GM20431 (cell line): Measurements from ENCODE around the gene CIB2.

ENCODE experiments used
- in situ Hi-C: fragments of 300-500 bp; cut with MseI, MboI; formaldehyde crosslinking; loops from one replicate; pipeline ENCODE4 v1.15.0; 2020; ENCODE audit warnings: low sequenced_read_pairs; ENCODE audit not compliant: unreplicated experiment

CIB2 gene

DNA sequence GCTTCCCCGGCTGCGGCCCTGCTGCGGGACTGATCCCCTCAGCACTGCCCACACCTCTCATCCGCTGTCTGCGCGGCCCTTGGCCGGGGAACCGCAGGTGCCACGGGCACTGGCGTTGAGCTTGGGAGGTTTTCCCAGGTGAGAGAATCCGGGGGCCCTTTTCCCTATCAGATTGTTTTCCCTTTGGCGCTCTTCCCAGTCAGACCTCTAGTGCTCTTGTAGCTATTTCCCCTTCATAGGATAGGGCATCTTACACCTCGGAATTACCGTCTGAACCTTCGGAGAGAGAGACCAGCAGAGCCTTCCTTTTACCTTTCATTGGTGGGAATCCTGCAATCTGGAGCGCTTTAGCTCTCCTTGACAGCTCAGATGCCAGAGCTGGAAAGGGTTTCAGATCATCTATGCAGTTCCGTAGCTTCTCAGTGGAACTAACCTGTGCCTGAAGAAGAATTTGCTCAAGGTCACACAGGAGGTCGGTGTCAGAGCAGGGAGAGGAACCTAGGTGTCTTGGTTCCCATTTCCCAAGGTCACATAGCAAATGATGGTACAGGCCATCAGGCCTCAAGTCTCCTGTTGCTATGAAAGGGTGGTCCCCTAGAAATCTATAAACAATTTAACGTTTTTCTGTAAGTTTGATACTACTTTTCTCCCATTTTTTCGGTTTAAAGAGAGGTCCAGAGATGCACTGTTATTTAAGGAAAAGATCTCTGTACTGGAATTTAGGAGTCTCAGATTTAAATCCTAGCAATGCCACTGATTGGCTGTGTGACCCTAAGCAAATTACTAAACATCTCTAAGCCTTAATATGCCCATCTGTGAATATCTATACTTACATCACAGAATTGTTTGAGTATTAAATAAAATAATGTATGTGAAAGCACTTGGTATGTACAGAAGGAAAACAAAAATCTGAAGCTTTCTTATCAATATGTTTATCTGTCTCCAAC is 18.8 kb upstream of the CIB2 start:
- in situ Hi-C loops, result no loop called here

DNA sequence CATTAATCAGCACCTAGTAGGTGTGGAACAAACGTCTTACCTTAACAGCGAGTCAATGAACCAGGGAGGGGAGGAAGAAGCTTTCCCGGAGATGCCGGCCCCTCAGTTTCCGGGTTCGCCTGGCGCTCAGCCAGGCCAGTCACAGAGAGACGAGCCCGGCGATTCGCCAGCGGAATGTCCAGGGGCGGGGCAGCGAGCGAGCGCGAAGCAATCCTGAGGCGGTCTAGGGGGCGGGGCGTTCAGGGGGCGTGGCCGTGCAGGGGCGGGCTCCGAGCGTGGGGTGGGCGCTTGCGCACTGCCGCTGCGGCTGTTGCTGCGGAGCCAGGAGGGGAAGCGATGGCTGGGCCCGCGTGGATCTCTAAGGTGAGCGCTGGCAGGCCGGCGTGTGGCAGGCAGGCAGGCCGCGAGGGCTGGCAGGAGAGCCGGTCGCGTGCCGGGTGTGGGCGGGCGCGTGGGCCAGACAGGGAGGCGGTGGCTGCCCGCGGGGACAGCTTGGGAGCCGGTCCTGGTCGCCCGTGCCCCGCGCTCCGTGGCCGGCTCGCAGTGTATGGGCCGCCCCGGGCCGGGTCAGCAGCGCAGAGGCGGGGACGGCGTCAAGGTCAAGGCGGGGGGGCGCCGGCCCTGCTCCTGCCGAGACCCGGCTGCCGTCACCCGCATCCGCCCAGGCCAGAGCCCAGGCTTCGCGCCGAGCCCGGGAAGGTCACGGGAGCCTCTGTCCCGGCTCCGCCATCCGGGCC is 18.0 kb upstream of the CIB2 start, which contains the start of gene IDH3A:
IDH3A (plus strand) TSS at position 295 of the 737 bp plus-strand sequence; CDS start at position 337, 42 bp downstream.
- in situ Hi-C loops, result no loop called here

DNA sequence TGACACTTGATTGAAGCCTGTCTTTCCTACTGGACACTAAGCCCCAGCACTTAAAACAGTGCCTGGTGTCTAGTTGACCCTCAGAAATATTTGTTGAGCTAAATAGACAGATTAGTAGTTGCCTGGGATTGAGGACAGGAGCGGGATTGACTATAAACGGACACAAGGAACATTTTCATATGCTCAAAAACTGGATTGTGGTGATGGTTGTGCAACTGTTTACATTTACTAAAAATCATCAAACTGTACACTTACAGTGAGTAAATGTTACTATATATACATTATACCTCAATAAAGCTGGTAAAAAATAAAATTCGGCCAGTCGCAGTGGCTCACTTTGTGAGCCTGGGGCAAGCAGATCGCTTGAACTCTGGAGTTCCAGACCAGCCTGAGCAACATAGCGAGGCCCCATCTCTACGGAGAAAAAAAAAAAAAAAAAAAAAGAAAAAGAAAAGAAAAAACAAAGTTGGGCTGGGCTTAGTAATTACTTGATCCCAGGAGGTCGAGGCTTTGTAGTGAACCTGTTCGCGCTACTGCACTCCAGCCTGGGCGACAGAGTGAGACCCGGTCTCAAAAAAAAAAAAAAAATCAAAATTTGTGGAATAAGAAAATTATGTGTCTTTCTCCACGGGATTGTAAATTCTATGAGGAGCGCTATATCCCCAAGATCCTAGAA is 17.3 kb upstream of the CIB2 start:
- in situ Hi-C loops, result no loop called here

DNA sequence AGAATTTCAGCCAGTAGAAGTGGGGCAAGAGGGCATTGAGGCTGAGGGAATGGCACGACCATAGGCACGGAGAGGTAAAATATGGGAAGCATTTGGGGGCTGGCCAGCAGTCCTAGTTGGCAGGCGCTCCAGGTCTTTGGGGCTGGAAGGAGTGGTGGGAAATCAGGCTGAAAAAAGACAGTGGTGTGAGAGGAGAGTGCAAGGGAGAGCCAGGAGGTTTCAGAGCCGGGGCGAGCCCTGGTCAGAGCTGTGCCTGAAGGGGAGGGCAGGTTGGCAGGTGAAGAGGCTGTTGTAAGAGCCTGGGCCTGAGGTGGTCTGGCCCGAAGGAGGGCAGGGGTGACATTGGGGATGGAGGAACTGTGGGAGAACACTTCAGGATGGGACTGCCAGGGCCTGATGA is 16.3 kb upstream of the CIB2 start:
- in situ Hi-C loops, result no loop called here

DNA sequence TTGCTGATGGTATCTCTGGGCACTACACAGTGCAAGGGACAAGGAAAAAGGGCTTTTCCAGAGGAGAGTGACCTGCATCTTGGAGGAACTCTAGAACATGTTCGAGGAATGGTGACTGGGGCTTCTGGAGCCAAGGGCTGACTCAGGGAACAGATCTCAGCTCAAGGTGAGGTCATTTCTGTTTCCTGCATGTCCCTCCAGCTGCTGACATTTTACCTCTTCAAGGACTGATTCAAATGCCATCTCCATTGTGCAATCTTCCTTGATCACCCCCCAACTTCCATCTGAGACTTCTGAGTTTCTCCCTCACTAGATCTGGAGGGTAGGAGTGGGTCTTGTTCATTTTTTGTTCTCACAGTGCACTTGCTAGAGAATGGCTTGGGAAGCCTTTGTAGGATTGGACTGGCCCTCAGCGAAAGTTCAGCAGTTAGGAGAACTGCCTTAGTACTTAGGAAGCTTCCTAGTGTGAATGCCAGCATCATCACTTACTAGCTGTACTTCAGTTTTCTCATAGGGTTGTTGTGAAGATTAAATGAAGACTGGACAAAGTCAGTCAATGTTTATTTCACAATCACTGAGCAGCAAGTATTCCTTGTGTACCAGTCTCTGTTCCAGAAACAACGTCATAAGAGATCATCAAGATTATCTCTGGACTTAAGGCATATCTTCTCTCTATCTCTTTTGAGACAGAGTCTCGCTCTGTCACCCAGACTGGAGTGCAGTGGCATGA is 15.3 kb upstream of the CIB2 start:
- in situ Hi-C loops, result no loop called here

DNA sequence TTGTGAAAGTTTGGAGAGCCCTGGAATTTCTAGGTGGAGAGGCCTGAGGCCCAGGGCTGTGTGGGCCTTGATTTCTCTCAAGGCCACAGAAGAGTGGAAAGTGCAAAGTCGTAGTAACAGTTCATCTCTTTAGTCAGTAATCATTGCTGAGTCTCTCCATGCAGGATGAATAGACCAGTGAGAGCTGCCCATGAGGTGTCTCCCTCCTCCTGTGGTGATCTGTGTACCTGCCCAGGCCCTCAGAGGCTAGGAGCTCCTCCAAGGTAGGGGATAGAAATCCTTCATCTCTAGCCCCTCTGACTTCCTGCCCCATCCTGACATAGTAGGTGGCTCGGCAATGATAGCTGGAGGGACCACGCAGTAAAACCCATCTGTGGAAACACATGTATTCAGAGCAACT is 11.1 kb upstream of the CIB2 start:
- in situ Hi-C loops, result no loop called here

DNA sequence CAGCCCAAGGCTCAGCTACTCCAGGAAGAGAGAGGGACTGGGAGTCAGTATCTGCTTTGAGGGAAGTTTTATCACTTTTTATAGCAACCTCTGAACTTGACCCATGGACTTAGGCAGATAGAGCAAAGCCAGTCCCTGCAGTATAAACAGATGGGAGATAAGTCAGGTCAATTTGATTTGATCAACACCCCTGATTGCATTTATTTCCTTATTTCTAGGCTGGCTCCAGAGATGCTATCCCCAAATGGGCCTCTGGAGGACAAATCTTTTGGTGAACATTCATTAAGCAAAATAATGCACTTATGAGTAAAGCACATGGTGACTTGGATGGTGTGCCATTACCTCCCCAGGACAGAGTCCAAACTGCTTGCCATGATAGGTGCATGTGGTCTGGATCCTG is 9.0 kb upstream of the CIB2 start:
- in situ Hi-C loops, result no loop called here

DNA sequence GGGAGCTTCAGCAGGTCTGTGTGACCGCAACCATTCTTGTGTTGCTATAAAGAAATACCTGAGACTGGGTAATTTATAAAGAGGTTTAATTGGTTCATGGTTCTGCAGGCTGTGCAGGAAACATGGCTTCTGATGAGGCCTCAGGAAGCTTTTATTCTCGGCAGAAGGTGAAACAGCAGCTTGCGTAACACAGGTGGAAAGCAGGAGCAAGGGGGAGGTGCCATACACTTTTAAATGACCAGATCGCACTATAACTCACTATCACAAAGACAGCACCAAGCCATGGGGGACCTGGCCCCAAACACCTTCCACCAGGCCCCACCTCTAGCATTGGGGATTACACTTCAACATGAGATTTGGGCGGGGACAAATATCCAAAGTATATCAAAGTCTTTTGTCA is 8.3 kb upstream of the CIB2 start:
- in situ Hi-C loops, result loop anchor here (10.0 kb wide), 1 partner anchor 55 kb away; no protein-coding TSS in a partner anchor

DNA sequence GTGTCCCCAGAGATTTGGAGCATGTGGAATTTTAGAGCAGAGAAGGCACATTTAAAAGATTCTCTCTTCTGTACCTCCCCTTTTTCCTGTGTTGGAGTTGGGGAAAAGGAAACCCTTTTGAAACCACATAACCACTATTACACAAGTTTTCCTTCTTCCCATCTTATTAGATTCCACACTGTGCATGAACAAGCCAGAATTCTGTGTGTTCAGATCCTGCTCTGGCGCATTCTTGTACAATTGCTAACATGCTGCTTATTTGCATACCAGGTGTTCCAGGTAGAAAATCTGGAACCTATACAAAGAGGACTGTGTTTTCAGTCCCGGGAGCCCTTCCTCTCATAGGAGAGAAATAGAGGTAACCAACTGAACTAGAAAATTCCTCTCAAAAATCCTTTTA is 2.6 kb upstream of the CIB2 start:
- in situ Hi-C loops, result loop anchor here (10.0 kb wide), 1 partner anchor 61 kb away; no protein-coding TSS in a partner anchor

DNA sequence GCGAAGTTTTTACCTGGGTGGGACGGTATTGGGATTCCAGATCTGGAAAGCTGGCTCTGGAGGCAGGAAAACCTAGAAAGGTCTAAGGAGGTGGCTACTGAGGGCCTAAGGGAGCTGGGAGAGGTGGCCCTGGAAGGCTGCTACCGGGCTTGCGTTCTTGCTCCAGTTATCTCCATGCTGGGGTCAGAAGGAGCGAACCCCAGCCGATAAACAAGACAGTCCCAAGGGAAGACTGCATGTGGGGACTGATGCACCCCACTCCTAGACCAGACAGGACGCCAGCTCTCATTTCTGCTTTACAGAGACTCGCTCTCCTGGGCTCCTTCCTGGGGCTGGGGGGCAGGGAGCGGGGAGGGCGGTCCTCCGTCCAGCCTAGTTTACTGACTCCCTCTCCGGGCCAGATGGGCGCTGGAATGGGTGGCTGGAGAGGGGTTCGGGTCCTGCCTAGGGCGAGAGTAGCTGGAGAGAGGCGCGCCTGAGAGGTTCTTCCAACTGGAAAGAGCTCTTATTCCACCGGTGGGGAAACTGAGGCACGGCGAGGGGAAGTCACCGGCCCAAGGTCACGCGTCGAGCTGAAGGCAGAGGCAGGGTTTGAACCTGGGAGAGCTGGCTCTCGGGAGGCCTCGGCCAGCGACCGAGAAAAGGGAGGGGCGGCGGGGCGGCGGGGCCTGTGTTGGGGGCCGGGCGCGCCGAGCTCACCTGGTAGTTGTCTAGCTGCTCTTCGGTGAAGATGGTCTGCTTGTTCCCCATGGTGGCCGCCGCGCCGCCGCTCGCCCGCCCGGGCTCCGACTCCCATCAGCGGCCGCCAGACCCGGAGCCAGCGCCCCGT is 565 bp downstream of the CIB2 start:
- in situ Hi-C loops, result loop anchor here (10.0 kb wide), 1 partner anchor 64 kb away; no protein-coding TSS in a partner anchor

DNA sequence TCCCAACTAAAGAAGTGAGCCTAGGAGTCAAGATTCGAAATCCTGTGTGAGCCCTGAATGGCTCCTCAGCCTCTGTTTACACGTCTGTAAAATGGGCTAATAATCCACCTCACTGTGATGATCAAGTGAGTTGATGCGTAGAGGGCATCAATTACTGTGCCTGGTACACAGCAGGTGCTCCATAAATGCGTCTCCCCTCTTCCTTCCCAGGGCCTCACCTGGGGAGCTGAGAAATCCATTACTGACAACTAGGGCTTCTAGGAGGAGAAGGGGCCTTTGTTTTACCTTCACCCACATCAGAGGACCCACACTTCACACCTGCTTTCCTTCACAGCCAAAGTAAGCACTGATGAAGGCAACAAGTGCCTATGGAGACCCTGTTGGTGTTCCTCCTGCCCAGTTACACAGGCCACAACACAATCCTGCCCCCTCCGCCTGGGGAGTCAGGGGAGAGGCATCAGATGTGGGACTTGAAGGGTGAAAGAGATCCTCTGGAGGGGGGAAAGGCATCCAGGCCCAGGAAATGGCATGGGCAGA is 1.4 kb downstream of the CIB2 start:
- in situ Hi-C loops, result loop anchor here (10.0 kb wide), 1 partner anchor 65 kb away; no protein-coding TSS in a partner anchor

DNA sequence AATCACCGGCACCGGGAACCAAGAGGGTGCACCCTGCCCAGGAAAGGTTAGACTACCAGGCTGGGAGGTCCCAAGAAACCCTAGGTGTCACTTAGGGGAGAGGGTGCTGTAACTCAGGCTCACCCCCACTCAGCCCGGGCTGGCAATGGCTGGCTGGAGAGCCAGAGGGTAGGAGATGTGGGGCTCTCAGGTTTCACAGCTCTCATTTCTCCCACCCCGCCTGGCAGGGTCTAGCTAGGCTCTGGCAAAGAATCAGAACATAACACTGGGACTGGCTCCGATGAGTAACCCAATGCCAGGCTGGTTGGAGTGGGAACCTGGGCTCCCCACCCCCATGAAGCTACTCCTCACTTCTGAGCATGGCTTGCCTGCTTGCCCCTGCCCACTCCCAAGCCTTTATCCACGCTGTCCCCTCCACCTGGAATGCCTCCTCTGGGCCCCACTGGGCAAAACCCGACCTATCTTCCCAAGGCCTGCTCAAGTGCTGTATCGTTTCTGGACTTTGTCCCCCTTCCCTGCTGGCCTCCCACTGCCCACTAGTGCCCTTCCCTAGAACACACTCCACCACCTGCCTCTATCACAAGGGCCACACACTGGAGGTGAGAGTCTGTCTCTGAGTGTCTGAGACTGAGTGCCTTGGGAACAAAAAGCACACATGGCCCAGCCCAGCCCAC is 2.0 kb downstream of the CIB2 start:
- in situ Hi-C loops, result no loop called here

DNA sequence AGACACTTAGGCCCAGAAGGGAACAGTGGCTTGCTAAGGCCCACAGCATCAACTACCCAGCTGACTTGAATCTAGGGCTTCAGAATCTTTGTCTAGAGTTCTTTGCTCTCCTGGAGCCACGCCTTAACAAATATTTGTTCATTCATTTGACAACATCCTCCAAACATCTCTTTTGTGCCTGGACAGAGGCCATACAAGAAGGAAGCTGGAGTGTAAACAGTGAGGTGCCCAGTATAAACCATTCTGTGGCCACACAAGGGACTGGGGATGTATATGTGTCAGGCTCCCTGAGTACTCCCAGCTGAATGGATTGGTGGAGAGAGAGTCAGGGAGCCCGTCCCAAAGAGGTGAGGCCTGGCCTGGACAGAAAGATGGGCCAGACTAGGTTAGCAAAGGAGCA is 3.4 kb downstream of the CIB2 start:
- in situ Hi-C loops, result no loop called here

DNA sequence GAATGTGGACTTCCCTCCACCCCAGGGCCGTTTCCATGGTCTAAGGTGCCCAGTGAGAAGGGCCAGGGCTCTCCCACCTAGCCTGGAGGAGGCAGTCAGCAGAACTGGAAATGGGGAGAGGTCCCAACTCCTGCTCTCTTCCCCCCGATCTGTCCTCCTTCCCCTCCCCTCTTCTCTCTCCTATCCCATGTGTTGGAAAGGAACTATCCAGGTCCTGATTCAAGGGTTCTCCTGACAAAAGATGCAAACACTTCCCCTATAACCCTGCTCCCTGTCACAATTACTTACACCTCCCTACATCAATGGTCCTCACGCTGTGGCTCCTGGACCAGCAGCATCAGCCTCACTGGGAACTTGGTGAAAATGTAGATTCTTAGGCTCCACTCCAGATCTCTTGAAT is 6.0 kb downstream of the CIB2 start:
- in situ Hi-C loops, result no loop called here

DNA sequence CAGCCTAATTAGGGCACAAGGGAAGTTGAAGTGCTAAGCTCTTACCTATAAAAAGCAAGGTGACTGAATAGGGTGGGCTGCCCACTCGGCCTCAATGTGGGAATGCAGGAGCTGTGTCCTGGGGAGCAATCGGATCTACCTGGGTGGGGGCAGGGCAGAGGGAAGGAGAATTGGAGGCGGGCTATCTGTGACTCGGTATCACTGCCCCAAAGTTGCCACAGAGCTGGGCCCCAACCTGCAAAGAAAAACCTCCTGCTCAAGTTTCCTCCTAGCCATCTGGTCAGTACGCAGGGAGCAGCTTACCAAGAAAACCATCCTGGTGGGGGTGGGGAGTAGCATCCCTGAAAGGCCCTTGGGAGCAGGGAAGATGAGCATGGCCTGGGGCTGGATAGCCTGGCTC is 10.7 kb downstream of the CIB2 start:
- in situ Hi-C loops, result no loop called here

DNA sequence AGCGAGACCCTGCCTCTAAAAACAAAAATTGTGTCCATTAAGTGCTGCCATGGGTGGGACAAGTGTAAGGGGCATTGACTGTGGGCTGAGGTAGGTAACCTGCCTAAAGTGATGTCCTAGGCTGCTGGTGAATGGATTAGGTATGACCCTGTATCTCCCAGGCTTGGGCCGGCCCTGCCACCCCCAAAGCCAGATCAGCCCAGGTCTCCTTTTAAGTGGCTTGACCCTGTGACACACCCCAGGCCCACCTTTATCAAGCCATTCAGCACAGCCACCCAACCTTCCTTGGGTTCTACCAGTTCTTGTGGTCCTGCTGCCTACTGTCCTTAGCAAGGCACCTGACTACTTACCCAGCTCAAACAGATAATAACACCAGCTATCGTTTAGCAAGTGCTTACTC is 18.7 kb downstream of the CIB2 start:
- in situ Hi-C loops, result loop anchor here (5.0 kb wide), 1 partner anchor 135 kb away; no protein-coding TSS in a partner anchor

DNA sequence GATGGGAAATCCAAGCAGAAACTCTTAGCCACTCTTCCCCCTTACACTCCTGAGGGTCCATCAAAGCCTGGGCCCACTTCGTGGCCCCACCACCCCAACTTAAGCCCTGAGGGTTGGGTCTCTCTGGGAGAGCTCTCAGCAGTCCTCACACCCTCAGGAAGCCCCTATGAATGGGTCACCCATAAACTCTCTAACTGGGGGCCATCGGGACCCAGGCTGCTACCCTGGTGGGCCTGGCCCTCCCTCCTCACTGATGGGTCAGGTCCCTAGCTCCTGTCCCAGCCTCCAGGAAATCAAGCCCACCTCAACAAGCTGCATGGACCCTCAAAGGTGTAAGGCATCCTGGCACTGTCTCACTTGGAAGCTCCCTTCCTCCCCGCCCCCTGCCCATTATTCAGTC is 19.5 kb downstream of the CIB2 start:
- in situ Hi-C loops, result loop anchor here (5.0 kb wide), 1 partner anchor 136 kb away; no protein-coding TSS in a partner anchor

DNA sequence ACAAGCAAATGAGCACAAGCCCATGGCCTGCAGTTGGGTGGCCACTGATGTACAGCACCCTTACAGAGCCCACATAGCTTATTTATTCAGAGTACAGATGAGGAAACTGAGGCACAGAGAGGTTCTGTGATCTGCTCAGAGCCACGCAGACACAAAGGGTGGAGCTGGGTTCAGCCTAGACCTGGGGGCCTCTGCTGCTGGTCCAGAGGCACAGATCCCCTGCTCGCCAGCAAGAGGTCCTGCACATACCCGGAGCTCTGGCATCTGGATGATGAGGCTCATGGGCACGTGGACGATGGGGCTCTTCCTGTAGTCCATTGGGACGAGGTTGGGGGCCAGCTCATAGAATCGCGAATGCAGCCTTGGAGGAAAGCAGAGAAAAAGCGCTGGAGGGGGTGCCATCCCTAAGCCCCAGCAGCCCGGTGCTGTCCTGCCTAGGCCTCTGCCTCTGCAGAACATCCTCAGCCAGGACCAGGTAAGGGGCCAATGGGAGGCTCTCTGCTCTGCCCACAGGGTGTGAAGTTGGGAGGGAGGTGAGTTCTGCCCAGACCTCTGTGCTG is 20.2 kb downstream of the CIB2 start:
- in situ Hi-C loops, result loop anchor here (5.0 kb wide), 1 partner anchor 136 kb away; no protein-coding TSS in a partner anchor
